Measurements from ENCODE around the gene EXOC6B. TPM values are rescaled to one million over a fixed set of nuclear protein-coding genes. Genes with fewer than 3 reads are reported as not detected.

The EXOC6B gene
- total and polyA plus RNA-seq, 5 experiments from 2014 or later = 3.3 to 20.1 (median 3.4) TPM

DNA sequence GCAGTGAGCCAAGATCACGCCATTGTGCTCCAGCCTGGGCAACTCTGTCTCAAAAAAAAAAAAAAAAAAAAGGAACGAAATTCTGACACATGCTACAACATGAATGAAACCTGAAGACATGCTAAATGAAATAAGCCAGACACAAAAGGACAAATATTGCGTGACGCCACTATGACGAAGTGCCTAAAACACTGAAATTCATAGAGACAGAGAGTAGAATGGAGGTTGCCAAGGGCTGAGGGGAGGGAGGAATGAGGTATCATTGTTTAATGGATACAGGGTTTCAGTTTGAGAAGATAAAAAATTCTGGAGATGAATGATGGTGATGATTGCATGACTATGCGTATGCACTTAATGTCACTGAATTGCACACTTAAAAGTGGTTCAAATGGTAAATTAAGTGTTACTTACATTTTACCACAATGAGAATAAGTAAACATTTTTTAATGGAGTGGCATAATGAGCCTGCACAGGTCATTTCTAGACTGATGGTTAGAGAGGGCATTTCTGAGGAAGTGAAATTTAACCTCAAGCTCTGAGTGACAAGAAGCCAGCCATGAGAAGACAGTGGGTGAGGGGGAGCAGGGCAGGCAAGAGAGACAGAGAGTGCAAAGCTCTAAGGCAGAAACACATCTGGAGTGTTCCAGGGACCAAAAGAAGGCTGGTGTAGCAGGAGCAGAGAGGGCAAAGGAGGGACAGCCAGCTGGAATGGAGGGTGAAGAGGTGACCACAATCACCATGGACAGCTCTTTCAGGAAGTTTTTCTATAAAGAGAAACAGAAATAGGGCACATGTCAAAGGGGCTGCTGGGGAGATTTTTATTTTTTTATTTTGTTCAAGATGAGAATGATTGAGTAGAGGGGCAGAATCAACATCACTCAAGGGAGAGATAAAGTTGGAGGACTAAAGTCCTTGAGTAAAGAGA, 20.6 kb upstream of the EXOC6B start:
- POLR2A ChIA-PET = no interaction called here
- no peaks in the 10 kb centered on the region for H3K9me3 Mint-ChIP-seq
- DNase-seq (no peak), ATAC-seq (no peak)
- H3K36me3 Mint-ChIP-seq = no peaks in the 10 kb centered on the region
- no peak overlapping the region for H3K27ac Mint-ChIP-seq
- H3K27me3 Mint-ChIP-seq = peaks cover 9 to 33% (median 21%) of the 10 kb centered on the region in 5 donors
- H3K4me3 Mint-ChIP-seq = no peak overlapping the region
- H3K4me1 Mint-ChIP-seq = no peaks in the 10 kb centered on the region

DNA sequence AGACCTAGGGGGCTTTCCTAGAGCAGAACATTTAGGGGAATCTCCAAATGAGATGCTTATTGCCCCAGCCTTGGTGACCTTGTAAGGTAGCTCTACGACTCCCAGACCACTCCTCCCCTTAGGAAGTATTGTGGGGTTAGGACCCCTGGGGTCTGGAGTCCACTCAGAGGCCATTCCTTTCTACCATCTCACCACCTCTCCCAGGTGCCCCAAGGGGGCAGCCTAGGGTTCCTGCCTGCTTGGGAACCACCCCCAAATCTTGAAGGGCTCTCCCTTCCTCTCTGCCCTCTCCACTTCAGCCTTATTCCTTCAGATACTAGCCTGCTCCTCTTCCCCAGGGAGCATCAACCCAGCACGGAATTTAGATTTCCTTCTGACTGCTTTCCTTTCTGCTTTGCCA, 17.5 kb upstream of the EXOC6B start:
- peaks cover 14 to 43% (median 24%) of the 10 kb centered on the region in 5 donors for H3K27me3 Mint-ChIP-seq
- H3K4me3 Mint-ChIP-seq = no peak overlapping the region
- no peak overlapping the region for H3K27ac Mint-ChIP-seq
- no peaks in the 10 kb centered on the region for H3K9me3 Mint-ChIP-seq
- POLR2A ChIA-PET = no interaction called here
- DNase-seq (no peak), ATAC-seq (no peak)
- no peaks in the 10 kb centered on the region for H3K4me1 Mint-ChIP-seq
- H3K36me3 Mint-ChIP-seq = no peaks in the 10 kb centered on the region

- H3K36me3 Mint-ChIP-seq = no peaks in the 10 kb centered on the region
- H3K27ac Mint-ChIP-seq = no peak overlapping the region
- ATAC-seq (no peak), DNase-seq (no peak)
- peaks cover 14 to 43% (median 24%) of the 10 kb centered on the region in 5 donors for H3K27me3 Mint-ChIP-seq
- H3K4me1 Mint-ChIP-seq = no peaks in the 10 kb centered on the region
- POLR2A ChIA-PET = no interaction called here
- H3K4me3 Mint-ChIP-seq = no peak overlapping the region
- H3K9me3 Mint-ChIP-seq = no peaks in the 10 kb centered on the region
These were observed 15.8 kb upstream of the EXOC6B start for GRCh38 chr2:72841462-72842125.

- no peak overlapping the region for H3K4me3 Mint-ChIP-seq
- no peaks in the 10 kb centered on the region for H3K36me3 Mint-ChIP-seq
- ATAC-seq (no peak), DNase-seq (no peak)
- H3K9me3 Mint-ChIP-seq = no peaks in the 10 kb centered on the region
- H3K4me1 Mint-ChIP-seq = no peaks in the 10 kb centered on the region
- POLR2A ChIA-PET = interaction anchor here (0.6 kb wide), 1 partner anchor 20 kb away, joined by 3 read pairs; no protein-coding TSS in a partner anchor
- H3K27me3 Mint-ChIP-seq = peaks cover 14 to 43% (median 22%) of the 10 kb centered on the region in 5 donors
- H3K27ac Mint-ChIP-seq = no peak overlapping the region
These were observed 14.2 kb upstream of the EXOC6B start for GRCh38 chr2:72840066-72840465.

GRCh38 chr2:72837171-72837570, 11.3 kb upstream of the EXOC6B start:
- no peak for ATAC-seq
- no peaks in the 10 kb centered on the region for H3K36me3 Mint-ChIP-seq
- peaks cover 7 to 28% (median 11%) of the 10 kb centered on the region in 5 donors for H3K27me3 Mint-ChIP-seq
- no peak overlapping the region for H3K4me3 Mint-ChIP-seq
- POLR2A ChIA-PET = no interaction called here
- no peak for DNase-seq
- H3K4me1 Mint-ChIP-seq = peaks cover 4 to 14% (median 6%) of the 10 kb centered on the region in 4 donors
- no peak overlapping the region for H3K27ac Mint-ChIP-seq
- H3K9me3 Mint-ChIP-seq = no peaks in the 10 kb centered on the region

GRCh38 chr2:72835403-72835802, 9.6 kb upstream of the EXOC6B start:
- ATAC-seq (no peak), DNase-seq (no peak)
- Mint-ChIP-seq H3K4me1 (peaks cover 4 to 14% (median 6%) of the 10 kb centered on the region in 4 donors), H3K4me3 (no peak overlapping the region), H3K36me3 (no peaks in the 10 kb centered on the region), H3K9me3 (no peaks in the 10 kb centered on the region), H3K27me3 (peaks cover 2 to 12% (median 7%) of the 10 kb centered on the region in 5 donors), H3K27ac (no peak overlapping the region)
- POLR2A ChIA-PET = no interaction called here

DNA sequence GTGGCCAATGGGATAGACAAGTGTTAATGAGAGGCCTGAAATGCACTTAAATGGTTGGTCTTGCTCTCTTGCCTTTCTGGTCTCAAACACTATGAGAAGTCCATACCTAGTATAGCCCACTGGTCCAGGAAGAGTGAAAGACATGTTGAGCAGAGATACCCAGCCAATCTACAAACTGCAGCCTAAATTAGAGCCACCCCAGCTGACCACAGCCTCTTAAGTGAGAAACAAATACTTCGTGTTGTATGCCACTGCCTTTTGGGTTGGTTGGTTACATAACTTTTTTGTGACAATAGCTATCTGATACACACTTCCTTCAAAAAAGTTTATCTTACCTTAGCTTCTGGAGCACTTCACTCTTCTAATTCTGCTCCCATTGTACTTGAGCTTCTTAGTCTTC, 8.8 kb upstream of the EXOC6B start:
- Mint-ChIP-seq H3K4me3 (no peak overlapping the region), H3K4me1 (peaks cover 4 to 14% (median 6%) of the 10 kb centered on the region in 4 donors), H3K9me3 (no peaks in the 10 kb centered on the region), H3K27me3 (peaks cover under 1 to 12% (median 4%) of the 10 kb centered on the region in 5 donors), H3K27ac (peak overlapping the region in 3 of 10 donors; percentile 24 to 45 (median 38)), H3K36me3 (no peaks in the 10 kb centered on the region)
- ATAC-seq (no peak), DNase-seq (no peak)
- POLR2A ChIA-PET = interaction anchor here (0.7 kb wide), 1 partner anchor 11 kb away, joined by 3 read pairs; no protein-coding TSS in a partner anchor

- POLR2A ChIA-PET = no interaction called here
- H3K36me3 Mint-ChIP-seq = no peaks in the 10 kb centered on the region
- peaks cover 4 to 14% (median 6%) of the 10 kb centered on the region in 4 donors for H3K4me1 Mint-ChIP-seq
- H3K4me3 Mint-ChIP-seq = peak overlapping the region in 1 of 10 donors; percentile 7
- peaks cover 0 to 18% (median 7%) of the 10 kb centered on the region in 5 donors for H3K27me3 Mint-ChIP-seq
- H3K9me3 Mint-ChIP-seq = no peaks in the 10 kb centered on the region
- DNase-seq (peak in 3 of 10 donors; percentile 16 to 38 (median 35)), ATAC-seq (peak; percentile 93 to 94)
- H3K27ac Mint-ChIP-seq = peak overlapping the region in 4 of 10 donors; percentile 1 to 69 (median 30)
These were observed 7.4 kb upstream of the EXOC6B start for GRCh38 chr2:72833084-72833714.

DNA sequence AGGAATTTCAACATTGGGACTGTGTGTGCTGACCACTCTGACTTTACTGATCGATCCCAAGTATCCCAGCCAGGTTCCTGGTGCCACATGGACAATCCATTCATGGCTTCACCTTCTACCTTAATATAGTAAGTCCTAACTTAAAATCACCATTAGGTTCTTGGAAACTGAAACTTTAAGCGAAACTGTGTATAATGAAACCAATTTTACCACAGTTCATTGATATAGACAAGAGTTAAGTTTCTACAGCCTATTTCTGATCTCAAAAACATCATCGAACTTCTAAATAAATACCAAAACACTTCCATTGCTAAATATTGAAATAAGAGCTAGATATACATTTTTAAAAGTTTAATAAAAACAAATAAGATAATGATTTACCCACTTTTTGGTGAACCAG, 4.4 kb upstream of the EXOC6B start:
- no peak for DNase-seq
- Mint-ChIP-seq H3K27me3 (peaks cover 0 to 18% (median 7%) of the 10 kb centered on the region in 5 donors), H3K4me1 (peaks cover 13 to 22% (median 14%) of the 10 kb centered on the region in 4 donors)

DNA sequence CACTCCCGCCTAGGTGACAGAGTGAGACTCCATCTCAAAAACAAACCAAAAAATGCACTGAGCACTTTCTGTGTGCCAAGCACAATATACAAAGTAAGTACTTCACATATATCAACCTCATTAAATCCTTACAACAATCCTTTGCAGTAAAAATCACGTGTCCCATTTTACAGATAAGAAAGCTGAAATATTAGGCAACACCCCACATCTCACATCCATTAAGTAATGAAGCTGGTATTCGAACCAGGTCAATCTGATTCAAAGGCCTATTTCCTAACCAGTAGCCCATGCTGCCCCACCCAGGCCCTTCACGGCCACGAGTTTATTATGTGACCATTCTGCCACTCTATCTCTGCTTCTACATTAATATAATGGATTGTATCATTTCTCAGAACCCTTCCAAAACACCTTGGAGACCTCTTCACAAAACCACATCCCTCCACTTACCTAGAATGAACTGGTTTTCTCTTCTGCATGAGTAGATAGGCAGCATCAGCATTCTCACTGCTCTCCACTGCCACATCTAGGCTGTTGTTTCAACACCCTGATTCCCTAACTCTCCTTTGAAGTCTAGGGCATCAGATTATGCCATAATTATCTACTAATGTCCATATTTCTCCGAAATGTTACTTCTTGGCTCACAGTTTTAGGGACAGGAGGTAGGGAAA, 3.1 kb upstream of the EXOC6B start:
- peaks cover 0 to 18% (median 7%) of the 10 kb centered on the region in 5 donors for H3K27me3 Mint-ChIP-seq
- DNase-seq = no peak
- no peak for ATAC-seq
- peaks cover 20 to 33% (median 27%) of the 10 kb centered on the region in 4 donors for H3K4me1 Mint-ChIP-seq
- no peaks in the 10 kb centered on the region for H3K36me3 Mint-ChIP-seq
- no peaks in the 10 kb centered on the region for H3K9me3 Mint-ChIP-seq
- H3K27ac Mint-ChIP-seq = peak overlapping the region in 3 of 10 donors; percentile 9 to 64 (median 27)
- no peak overlapping the region for H3K4me3 Mint-ChIP-seq
- POLR2A ChIA-PET = no interaction called here

More for the DNA sequence above, 4.4 kb upstream of the EXOC6B start:
- POLR2A ChIA-PET = no interaction called here
- H3K9me3 Mint-ChIP-seq = no peaks in the 10 kb centered on the region
- no peaks in the 10 kb centered on the region for H3K36me3 Mint-ChIP-seq
- H3K4me3 Mint-ChIP-seq = no peak overlapping the region
- no peak overlapping the region for H3K27ac Mint-ChIP-seq
- ATAC-seq = no peak

GRCh38 chr2:72827966-72828646, 2.3 kb upstream of the EXOC6B start:
- peaks cover 16 to 29% (median 26%) of the 10 kb centered on the region in 4 donors for H3K4me1 Mint-ChIP-seq
- no peak overlapping the region for H3K27ac Mint-ChIP-seq
- no peaks in the 10 kb centered on the region for H3K36me3 Mint-ChIP-seq
- ATAC-seq (no peak), DNase-seq (no peak)
- no peak overlapping the region for H3K4me3 Mint-ChIP-seq
- POLR2A ChIA-PET = no interaction called here
- no peaks in the 10 kb centered on the region for H3K9me3 Mint-ChIP-seq
- H3K27me3 Mint-ChIP-seq = peaks cover 0 to 18% (median 7%) of the 10 kb centered on the region in 5 donors

DNA sequence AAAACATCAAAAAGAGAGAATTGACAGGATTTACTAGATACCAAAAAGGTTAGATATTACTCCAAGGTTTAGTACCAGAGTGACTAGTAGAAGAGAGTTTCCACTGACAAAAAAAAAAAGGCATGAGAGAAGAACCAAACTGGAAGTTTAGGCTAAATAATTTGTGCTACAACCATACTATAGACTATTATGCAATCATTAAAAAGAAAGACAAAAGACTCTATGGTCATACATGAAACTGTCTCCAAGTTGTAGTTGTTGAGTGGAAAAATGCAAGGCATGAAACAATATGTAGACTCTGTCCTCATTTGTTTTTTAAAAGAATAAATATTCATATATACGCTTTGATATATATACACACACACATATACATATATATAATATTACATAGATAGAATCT, 1.7 kb upstream of the EXOC6B start:
- peak overlapping the region in 2 of 10 donors; percentile 11 to 15 for H3K4me3 Mint-ChIP-seq
- no peaks in the 10 kb centered on the region for H3K36me3 Mint-ChIP-seq
- H3K9me3 Mint-ChIP-seq = no peaks in the 10 kb centered on the region
- POLR2A ChIA-PET = no interaction called here
- DNase-seq (no peak), ATAC-seq (no peak)
- no peak overlapping the region for H3K27ac Mint-ChIP-seq
- H3K4me1 Mint-ChIP-seq = peaks cover 16 to 32% (median 31%) of the 10 kb centered on the region in 4 donors
- peaks cover 0 to 18% (median 7%) of the 10 kb centered on the region in 5 donors for H3K27me3 Mint-ChIP-seq

All from naive thymus-derived CD8-positive, alpha-beta T cell (primary cell).